Measurements from ENCODE around the gene NOX4. TPM values are rescaled to one million over a fixed set of nuclear protein-coding genes. Genes with fewer than 3 reads are reported as not detected.
"Not testable (repeated sequence)": the region's sequence is repeated elsewhere in the genome, so short reads cannot be mapped to it uniquely, and the experiment has no call there.

The NOX4 gene
- total RNA-seq, 4 donors from 2014 or later, result 0.30 to 1.4 (median 0.91) TPM; not detected in 1

GRCh38 chr11:89369356-89369755 is 121.8 kb downstream of the NOX4 start:
- not testable (repeated sequence) for H3K36me3 ChIP-seq; H3K4me3 ChIP-seq; H3K4me1 ChIP-seq; H3K27ac ChIP-seq; DNase-seq (ENCODE audit: low spot score in 2 of 2); H3K27me3 ChIP-seq; H3K9me3 ChIP-seq
- 71% methylated on average over 2 of the region's 2 CpGs for WGBS

- H3K9me3 ChIP-seq; H3K27ac ChIP-seq; H3K4me1 ChIP-seq; H3K36me3 ChIP-seq; H3K27me3 ChIP-seq; H3K4me3 ChIP-seq; DNase-seq (ENCODE audit: low spot score in 2 of 2): not testable (repeated sequence)
- WGBS, result 62% methylated on average over 2 of the region's 2 CpGs
Measured at GRCh38 chr11:89364856-89365255, 126.3 kb downstream of the NOX4 start.

- no peak overlapping the region for H3K27ac ChIP-seq
- TF ChIP-seq POLR2A (IDR thresholded peaks at IDR 0.05) (no peak), POLR2AphosphoS5 (IDR thresholded peaks at IDR 0.05) (no peak), CTCF (IDR thresholded peaks at IDR 0.05) (no peak), EP300 (IDR thresholded peaks at IDR 0.05) (no peak)
- no peak for DNase-seq (ENCODE audit: low spot score in 2 of 2)
- H3K36me3 ChIP-seq, result no peaks in the 10 kb centered on the region
- 98% methylated on average over 2 of the region's 2 CpGs for WGBS
- H3K4me3 ChIP-seq, result no peak overlapping the region
- H3K9me3 ChIP-seq, result no peaks in the 10 kb centered on the region
- no peaks in the 10 kb centered on the region for H3K4me1 ChIP-seq
- no peaks in the 10 kb centered on the region for H3K27me3 ChIP-seq
Measured at GRCh38 chr11:89361734-89362133, 129.4 kb downstream of the NOX4 start.

- H3K4me3 ChIP-seq; H3K36me3 ChIP-seq; H3K9me3 ChIP-seq; DNase-seq (ENCODE audit: low spot score in 2 of 2); H3K27me3 ChIP-seq; H3K4me1 ChIP-seq; H3K27ac ChIP-seq: not testable (repeated sequence)
Measured at GRCh38 chr11:89359208-89359607, 132.0 kb downstream of the NOX4 start.

GRCh38 chr11:89358761-89359160 is 132.4 kb downstream of the NOX4 start:
- no peak for DNase-seq (ENCODE audit: low spot score in 2 of 2)
- Histone ChIP-seq H3K27me3 (no peaks in the 10 kb centered on the region), H3K4me3 (no peak overlapping the region), H3K9me3 (no peaks in the 10 kb centered on the region), H3K36me3 (no peaks in the 10 kb centered on the region), H3K4me1 (no peaks in the 10 kb centered on the region), H3K27ac (no peak overlapping the region)
- 65% methylated on average over 4 of the region's 4 CpGs for WGBS
- TF ChIP-seq POLR2A (IDR thresholded peaks at IDR 0.05), result no peak
- TF ChIP-seq POLR2AphosphoS5 (IDR thresholded peaks at IDR 0.05), result no peak
- TF ChIP-seq EP300 (IDR thresholded peaks at IDR 0.05), result no peak
- no peak for TF ChIP-seq CTCF (IDR thresholded peaks at IDR 0.05)

GRCh38 chr11:89355646-89356045 is 135.5 kb downstream of the NOX4 start:
- no peak overlapping the region for H3K27ac ChIP-seq
- WGBS, result 82% methylated on average over 1 of the region's 1 CpG

GRCh38 chr11:89354513-89354912 is 136.7 kb downstream of the NOX4 start:
- not testable (repeated sequence) for H3K27me3 ChIP-seq; H3K9me3 ChIP-seq; H3K4me1 ChIP-seq; H3K27ac ChIP-seq; DNase-seq (ENCODE audit: low spot score in 2 of 2); H3K4me3 ChIP-seq; H3K36me3 ChIP-seq
- 77% methylated on average over 2 of the region's 2 CpGs for WGBS

More at GRCh38 chr11:89355646-89356045, 135.5 kb downstream of the NOX4 start:
- Histone ChIP-seq H3K4me1 (no peaks in the 10 kb centered on the region), H3K9me3 (no peaks in the 10 kb centered on the region), H3K4me3 (no peak overlapping the region), H3K27me3 (no peaks in the 10 kb centered on the region), H3K36me3 (no peaks in the 10 kb centered on the region)
- TF ChIP-seq CTCF (IDR thresholded peaks at IDR 0.05) (no peak), POLR2A (IDR thresholded peaks at IDR 0.05) (no peak), EP300 (IDR thresholded peaks at IDR 0.05) (no peak), POLR2AphosphoS5 (IDR thresholded peaks at IDR 0.05) (no peak)
- no peak for DNase-seq (ENCODE audit: low spot score in 2 of 2)

Measured in suprapubic skin (tissue), 4 donors.